NK-92 (cell line): ENCODE measurements around the gene MYOM3.

Experiments
- DNase-seq: peaks from one replicate; lab custom pipeline; 2025; ENCODE audit not compliant: unreplicated experiment; lab: John Stamatoyannopoulos, UW

MYOM3 gene

GRCh38 chr1:24139222-24139489 lies 27.2 kb upstream of the MYOM3 start:
- DNase-seq = no peak

DNA sequence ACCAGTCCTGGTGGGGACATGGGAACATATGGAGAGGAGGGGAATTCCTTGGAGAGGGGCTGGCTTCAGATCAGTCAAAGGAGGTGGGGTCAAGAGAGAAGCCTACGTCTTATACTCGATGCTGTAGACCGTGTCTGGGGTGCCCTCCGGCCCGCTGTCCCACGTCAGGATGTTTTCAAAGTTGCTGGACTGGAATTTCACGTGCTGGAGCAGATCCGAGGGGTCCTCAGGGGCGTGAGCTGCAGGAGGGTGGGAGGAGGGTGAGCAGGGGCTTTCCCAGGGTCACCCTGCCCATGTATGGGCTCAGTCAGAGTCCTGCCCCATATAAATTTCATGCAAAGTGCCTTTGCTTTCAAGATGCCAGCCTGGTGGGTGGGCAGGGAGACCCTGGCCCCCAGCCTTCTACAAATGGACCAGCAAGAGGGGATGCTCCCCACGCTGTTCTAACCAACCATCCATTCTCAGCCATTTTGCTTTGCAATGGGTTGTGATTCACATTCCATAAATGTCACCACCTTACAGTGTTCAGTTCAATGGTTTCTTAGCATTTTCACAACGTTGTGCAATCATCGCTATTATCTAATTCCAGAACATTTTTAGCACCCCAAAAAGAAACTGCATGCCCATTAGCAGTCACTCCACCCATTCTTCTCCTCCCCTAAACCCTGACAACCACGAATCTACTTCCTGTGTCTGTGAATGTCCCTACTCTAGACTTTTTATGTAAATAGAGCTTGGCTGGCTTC lies 26.7 kb upstream of the MYOM3 start:
- no peak for DNase-seq

- DNase-seq = no peak
These were observed 25.1 kb upstream of the MYOM3 start for GRCh38 chr1:24136956-24137539.

DNA sequence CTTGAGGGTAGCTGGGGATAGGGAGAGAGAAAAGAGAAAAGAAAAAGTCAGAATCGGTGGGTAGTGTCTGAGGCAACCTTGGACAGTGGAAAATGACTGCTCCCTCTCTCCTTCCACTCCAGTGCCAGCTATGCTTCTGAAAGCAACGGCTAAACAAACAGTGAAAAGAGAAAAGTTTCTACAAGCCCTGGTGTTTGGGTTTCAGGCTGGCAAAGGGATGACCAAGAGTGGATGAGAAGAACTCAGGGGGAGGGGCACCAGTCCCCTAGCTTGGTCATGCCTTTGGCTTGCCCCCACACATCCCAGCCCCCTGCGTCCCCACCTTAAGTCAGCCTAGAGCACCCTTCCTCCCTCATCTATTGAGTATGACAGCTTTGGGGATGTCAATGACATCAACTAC lies 22.4 kb upstream of the MYOM3 start:
- no peak for DNase-seq

DNA sequence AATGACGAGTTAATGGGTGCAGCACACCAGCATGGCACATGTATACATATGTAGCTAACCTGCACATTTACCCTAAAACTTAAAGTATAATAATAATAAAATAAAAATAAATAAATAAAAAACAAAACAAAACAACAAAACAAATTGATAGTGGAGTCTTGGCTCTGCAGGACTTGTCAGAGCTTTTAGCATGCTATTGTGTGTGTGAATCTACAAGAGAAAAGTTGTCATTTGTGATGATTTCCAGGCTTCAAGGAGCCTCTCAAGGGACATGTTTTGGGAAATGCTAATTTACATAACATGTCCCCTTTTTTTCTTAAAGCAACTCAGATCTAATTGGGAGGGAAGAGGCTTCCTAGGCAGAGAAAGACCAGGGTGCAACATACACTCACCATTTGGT lies 21.9 kb upstream of the MYOM3 start:
- no peak for DNase-seq

GRCh38 chr1:24130385-24130784 lies 18.4 kb upstream of the MYOM3 start:
- DNase-seq = no peak

GRCh38 chr1:24127801-24128363 lies 15.9 kb upstream of the MYOM3 start:
- no peak for DNase-seq

DNA sequence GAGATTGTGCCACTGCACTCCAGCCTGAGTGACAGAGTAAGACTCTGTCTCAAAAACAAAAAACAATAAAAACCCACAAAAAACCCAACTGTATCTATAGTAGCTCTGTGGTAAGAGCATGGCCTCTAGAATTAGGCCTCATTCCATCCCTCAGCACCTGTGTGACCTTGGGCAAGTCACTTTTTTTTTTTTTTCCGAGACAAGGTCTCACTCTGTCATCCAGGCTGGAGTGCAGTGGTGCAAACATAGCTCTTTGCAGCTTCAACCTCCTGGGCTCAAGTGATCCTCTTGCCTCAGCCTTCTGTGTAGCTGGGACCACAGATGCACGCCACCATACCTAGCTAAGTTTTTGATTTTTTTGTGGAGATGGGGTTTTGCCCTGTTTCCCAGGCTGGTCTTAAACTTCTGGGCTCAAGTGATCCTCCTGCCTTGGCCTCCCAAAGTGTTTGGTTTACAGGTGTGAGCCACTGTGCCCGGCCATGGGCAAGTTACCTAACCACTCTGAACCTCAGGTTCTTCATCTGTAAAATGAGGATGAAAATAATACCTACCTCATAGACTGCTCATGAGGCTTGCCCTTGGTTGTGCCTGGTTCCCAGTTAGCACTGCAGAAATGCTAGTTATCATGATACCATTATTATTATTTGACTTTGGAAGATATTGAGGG lies 15.3 kb upstream of the MYOM3 start:
- DNase-seq = no peak

DNA sequence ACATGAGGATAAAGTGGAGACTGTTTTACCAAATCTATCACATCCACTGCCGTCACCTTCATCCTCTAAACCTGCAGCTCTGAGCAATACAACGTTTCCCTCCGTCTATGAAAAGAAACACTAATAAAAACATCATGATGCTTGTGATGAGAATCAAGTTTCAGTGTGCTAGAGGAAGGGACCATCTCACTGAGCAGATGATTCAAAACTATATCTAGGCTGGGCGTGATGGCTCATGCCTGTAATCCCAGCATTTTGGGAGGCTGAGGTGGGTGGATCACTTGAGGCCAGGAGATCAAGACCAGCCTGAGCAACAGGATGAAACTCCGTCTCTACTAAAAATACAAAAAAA lies 14.7 kb upstream of the MYOM3 start:
- DNase-seq = no peak

- no peak for DNase-seq
These were observed 14.2 kb upstream of the MYOM3 start for GRCh38 chr1:24126018-24126671.

DNA sequence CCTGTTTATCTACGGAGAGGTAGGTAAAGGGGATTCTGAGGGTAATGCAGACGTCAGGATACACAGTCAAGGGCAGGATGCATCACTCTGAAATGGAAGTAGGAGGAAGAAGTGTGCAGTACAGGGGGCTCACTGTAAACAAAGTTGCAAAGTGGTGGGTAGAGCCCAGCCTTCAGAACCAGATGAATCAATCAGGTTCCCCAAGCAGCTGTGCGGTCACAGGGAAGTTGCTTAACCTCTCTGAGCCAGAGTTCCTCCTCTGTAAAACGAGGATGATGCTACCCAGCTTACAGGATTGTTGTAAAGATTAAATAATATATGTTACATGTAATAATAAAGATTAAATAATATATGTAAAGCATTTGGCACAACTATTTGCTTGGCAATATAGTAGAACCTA lies 13.5 kb upstream of the MYOM3 start:
- no peak for DNase-seq

GRCh38 chr1:24124980-24125379 lies 13.0 kb upstream of the MYOM3 start:
- no peak for DNase-seq

- no peak for DNase-seq
These were observed 11.7 kb upstream of the MYOM3 start for GRCh38 chr1:24123611-24124010.

DNA sequence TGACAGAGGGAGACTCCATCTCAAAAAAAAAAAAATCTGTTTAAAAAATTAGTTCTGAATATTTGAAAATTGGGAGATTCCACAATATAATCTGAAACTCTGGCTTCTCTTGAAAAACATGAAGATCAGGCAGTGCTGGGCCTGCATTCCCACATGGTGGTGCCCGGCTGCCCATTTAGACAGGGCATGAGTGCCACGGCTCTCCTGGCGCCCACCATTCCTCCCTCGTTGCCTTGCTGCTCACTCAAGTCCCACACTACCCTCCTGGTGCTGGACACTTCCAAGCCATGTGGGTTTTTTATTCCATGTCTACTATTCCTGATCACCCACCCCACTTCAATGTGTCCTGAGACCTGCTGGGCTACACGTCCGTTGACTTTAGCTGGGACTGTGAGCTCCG lies 10.8 kb upstream of the MYOM3 start:
- DNase-seq = no peak

- no peak for DNase-seq
These were observed 9.5 kb upstream of the MYOM3 start for GRCh38 chr1:24121406-24121805.

DNA sequence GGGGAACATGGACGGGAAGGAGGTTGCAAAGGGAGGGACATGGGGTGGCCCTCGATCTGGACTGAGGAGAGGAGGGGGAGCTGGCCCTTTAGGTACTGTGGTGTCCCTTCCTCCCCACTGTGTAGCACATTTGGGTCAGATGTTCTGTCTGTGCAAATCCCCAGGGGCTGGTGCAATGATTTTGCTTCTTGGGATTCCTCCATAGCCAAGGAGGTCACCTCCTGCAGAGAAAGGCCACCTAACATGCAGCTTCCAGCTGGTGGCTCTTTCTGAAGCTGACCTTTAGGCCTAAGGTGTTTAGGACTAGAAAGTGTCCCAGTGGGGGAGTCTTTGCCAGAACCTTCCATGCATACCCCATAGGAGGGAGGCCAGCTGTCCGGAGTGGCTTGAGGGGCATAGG lies 9.0 kb upstream of the MYOM3 start:
- DNase-seq = no peak

GRCh38 chr1:24119859-24120756 lies 8.2 kb upstream of the MYOM3 start:
- DNase-seq = no peak

GRCh38 chr1:24119489-24119858 lies 7.5 kb upstream of the MYOM3 start:
- DNase-seq = no peak

- DNase-seq = no peak
These were observed 6.7 kb upstream of the MYOM3 start for GRCh38 chr1:24118410-24119242.

- no peak for DNase-seq
These were observed 5.9 kb upstream of the MYOM3 start for GRCh38 chr1:24117722-24118409.
